Adrenal gland (tissue), 5 donors: ENCODE results near the gene RBM44.

ENCODE experiments used
- POLR2A ChIP-seq, 2 donors: fragments of 450-650 bp; IDR thresholded peaks; one replicate each; pipeline ENCODE4 v1.6.1; 2017; ENCODE audit warnings: antibody characterized with exemption in 2 of 2, mild to moderate bottlenecking in 2 of 2, moderate library complexity in 1 of 2
- TF ChIP-seq, protein P1 (sequence below), 6 experiments: fragments of 450-650 bp in 4 of 6; fragments of 200-600 bp in 2 of 6; sonication (generic) in 1 of 6; IDR thresholded peaks; 1 replicate in 5 of 6; 2 replicates in 1 of 6; pipeline versions ENCODE4 v1.5.1 to v1.8.0; 2016 to 2021; ENCODE audit warnings: antibody characterized with exemption in 6 of 6, mild to moderate bottlenecking in 2 of 6, moderate library complexity in 1 of 6
- donor health status: DM: no; HTN: no; CAD: no.

DNA sequence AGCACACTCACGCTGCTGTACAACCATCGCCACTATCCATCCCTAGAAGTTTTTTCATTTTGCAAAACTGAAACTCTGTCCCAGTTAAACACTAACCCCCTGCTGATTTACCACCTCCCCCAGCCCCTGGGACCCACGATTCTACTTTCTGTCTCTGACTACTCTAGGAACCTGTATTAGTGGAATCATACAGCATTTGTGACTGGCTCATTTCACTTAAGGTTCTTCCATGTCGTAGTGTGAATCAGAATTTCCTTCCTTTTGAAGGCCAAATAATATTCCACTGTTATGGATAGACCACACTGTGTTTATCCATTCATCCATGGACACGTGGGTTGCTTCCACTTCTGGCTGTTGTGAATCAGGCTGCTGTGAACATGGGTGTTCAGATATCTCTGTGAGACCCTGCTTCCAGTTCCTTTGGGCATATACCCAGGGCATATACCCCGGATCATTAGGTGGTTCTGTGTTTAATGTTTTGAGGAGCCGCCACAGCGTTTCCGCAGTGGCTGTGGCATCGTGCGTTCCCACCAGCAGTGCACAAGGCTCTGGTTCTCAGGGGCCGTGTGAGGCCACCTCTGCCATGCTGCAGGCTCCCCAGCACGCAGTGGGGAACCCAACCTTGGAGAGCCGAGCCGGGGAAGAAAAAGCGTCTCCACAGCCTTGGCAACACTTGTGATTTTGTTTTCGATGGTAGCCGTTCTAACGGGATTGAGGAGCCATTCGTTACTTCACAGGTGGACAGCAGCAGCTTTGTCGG is 70.9 kb downstream of the RBM44 start:
- no peak for TF ChIP-seq POLR2A (IDR thresholded peaks at IDR 0.05)
- TF ChIP-seq, protein P1, sequence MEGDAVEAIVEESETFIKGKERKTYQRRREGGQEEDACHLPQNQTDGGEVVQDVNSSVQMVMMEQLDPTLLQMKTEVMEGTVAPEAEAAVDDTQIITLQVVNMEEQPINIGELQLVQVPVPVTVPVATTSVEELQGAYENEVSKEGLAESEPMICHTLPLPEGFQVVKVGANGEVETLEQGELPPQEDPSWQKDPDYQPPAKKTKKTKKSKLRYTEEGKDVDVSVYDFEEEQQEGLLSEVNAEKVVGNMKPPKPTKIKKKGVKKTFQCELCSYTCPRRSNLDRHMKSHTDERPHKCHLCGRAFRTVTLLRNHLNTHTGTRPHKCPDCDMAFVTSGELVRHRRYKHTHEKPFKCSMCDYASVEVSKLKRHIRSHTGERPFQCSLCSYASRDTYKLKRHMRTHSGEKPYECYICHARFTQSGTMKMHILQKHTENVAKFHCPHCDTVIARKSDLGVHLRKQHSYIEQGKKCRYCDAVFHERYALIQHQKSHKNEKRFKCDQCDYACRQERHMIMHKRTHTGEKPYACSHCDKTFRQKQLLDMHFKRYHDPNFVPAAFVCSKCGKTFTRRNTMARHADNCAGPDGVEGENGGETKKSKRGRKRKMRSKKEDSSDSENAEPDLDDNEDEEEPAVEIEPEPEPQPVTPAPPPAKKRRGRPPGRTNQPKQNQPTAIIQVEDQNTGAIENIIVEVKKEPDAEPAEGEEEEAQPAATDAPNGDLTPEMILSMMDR (IDR thresholded peaks at IDR 0.05): no peak
